GM10248 (cell line): ENCODE measurements around the gene PLK5.
"Not testable (repeated sequence)": the region's sequence is repeated elsewhere in the genome, so short reads cannot be mapped to it uniquely, and the experiment has no call there.

Source experiments
- CTCF ChIA-PET: fragments of 300-600 bp; sonication (Branson Sonifier 250); formaldehyde crosslinking; extraction: SDS; loops from one replicate; lab custom pipeline; 2021; ENCODE audit warnings: antibody characterized with exemption; lab: Yijun Ruan, JAX
- POLR2A ChIA-PET: fragments of 350-650 bp; sonication (Branson Sonifier 250); formaldehyde crosslinking; extraction: SDS; loops from one replicate; lab custom pipeline; 2020; ENCODE audit warnings: antibody characterized with exemption; lab: Yijun Ruan, JAX
- DNase-seq: peaks from one replicate; pipeline ENCODE4 v3.0.0; 2012; ENCODE audit errors: extremely low spot score
- CTCF ChIP-seq: IDR thresholded peaks from 2 replicates; pipeline ENCODE4 v1.5.1; 2012; ENCODE audit warnings: mild to moderate bottlenecking, low read depth; ENCODE audit errors: extremely low read depth, missing control alignments, control extremely low read depth

The PLK5 gene

DNA sequence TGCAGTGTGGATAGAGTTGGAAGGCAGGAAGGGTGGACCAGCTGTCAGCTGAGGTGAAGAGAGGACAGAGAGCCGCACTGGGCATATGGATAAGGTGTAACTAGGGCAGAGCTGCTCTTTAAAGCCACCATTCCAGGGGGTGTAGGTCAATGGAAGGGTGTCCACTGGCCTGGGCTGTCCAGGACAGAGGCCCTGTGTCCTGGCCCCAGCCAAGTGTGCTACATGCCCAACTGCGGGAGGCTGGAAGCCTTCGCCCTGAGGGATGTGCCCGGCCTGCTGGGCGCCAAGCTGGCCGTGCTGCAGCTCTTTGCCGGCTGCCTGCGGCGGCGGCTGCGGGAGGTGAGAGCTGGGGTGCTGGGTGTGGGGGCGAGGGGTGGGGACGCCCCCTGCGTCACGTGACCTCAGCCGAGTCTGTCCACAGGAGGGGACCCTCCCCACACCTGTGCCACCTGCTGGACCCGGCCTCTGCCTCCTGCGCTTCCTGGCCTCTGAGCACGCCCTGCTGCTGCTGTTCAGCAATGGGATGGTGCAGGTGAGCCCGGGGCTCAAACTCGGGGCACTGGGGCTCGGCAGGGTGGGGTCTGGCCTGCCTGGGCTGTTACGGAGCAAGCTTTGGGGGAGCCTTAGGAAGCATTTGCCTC, 9.8 kb downstream of the PLK5 start:
- TF ChIP-seq CTCF, result no peak
- DNase-seq, result no peak
- POLR2A ChIA-PET, result no interaction called here
- CTCF ChIA-PET, result interaction anchor here (1.4 kb wide), 2 partner anchors 13 to 235 kb away, joined by 3 to 4 read pairs; no protein-coding TSS in a partner anchor

GRCh38 chr19:1534972-1535371, 11.1 kb downstream of the PLK5 start:
- CTCF ChIA-PET, result interaction anchor here (1.4 kb wide), 2 partner anchors 11 to 233 kb away, joined by 3 to 9 read pairs; no protein-coding TSS in a partner anchor
- POLR2A ChIA-PET, result no interaction called here
- TF ChIP-seq CTCF, result no peak
- no peak for DNase-seq

- POLR2A ChIA-PET, result interaction anchor here (0.6 kb wide), 1 partner anchor 9 kb away, joined by 3 read pairs; no protein-coding TSS in a partner anchor
- DNase-seq, result not testable (repeated sequence)
- CTCF ChIA-PET, result interaction anchor here (1.4 kb wide), 1 partner anchor 11 kb away, joined by 9 read pairs; no protein-coding TSS in a partner anchor
These were observed 11.8 kb downstream of the PLK5 start for GRCh38 chr19:1535699-1536098.

DNA sequence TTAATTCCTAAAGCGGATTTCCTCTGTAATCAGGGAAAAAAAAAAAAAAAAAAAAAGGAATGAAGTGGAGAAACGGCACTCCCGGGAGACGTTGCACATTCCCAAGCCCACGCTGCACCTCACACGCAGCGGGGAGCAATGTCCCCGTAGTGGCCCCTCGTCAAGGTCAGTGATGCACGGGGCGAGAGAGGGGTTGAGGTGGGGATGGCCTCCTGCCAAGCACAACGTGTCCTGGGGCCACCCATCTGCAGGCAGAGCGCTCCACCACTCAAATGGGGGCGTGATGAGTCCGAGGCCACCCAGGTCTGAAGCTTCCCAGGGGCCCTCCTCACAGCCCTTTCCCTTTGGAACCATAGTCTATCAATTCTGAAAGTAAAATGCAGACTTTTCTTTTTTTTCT, 15.1 kb downstream of the PLK5 start:
- POLR2A ChIA-PET, result no interaction called here
- TF ChIP-seq CTCF, result no peak
- DNase-seq, result no peak
- CTCF ChIA-PET, result interaction anchor here (0.7 kb wide), 1 partner anchor 38 kb away, joined by 3 read pairs; no protein-coding TSS in a partner anchor

DNA sequence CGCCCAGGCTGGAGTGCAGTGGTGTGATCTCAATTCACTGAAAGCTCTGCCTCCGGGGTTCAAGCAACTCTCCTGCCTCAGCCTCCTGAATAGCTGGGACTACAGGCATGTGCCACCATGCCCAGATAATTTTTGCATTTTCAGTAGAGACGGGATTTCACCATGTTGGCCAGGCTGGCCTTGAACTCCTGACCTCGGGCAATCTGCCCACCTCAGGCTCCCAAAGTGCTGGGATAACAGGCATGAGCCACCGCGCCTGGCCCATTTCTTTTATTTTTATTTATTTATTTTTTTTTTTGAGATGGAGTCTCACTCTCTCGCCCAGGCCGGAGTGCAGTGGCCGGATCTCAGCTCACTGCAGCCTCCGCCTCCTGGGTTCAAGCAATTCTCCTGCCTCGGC, 15.9 kb downstream of the PLK5 start:
- CTCF ChIA-PET, POLR2A ChIA-PET, DNase-seq: not testable (repeated sequence)

GRCh38 chr19:1540365-1540925, 16.6 kb downstream of the PLK5 start:
- ChIA-PET POLR2A (no interaction called here), CTCF (no interaction called here)
- DNase-seq, result no peak
- no peak for TF ChIP-seq CTCF

DNA sequence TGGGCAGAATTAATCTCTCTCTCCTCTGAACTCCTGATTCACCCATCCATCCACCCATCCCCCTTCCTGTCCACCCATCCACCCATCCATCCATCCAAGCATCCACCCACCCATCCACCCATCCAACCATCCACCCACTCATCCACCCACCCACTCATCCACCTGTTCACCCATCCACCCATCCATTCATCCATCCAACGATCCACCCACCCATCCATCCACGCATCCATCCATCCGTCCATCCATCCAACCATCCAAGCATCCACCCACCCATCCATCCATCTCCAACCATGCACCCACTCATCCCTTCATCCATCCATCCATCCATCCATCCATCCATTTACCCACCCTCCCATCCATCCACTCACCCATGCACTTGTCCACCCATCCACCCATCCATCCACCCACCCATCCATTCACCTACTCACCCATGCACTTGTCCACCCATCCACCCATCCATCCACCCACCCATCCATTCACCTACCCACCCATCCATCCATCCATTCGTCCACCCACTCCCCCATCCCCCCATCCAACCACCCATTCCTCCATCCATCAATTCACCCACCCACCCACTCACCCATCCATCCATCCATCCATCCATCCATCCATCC, 25.6 kb downstream of the PLK5 start:
- no peak for TF ChIP-seq CTCF
- ChIA-PET CTCF (interaction anchor here (1.2 kb wide), 1 partner anchor 247 kb away, joined by 3 read pairs; no protein-coding TSS in a partner anchor), POLR2A (no interaction called here)
- DNase-seq, result no peak
